Neural progenitor cell (in vitro differentiated cells): ENCODE data around the gene ZNF451.

Experiments used
- EZH2 ChIP-seq: fragments of 200-600 bp; sonication (generic); IDR thresholded peaks from 2 replicates; pipeline ENCODE4 v1.6.1; 2017; ENCODE audit warnings: antibody characterized with exemption, mild to moderate bottlenecking, moderate library complexity
- TF ChIP-seq, protein P1 (sequence below): fragments of 200-600 bp; sonication (generic); IDR thresholded peaks from 2 replicates; pipeline ENCODE4 v1.5.1; 2017; ENCODE audit warnings: antibody characterized with exemption, mild to moderate bottlenecking

DNA sequence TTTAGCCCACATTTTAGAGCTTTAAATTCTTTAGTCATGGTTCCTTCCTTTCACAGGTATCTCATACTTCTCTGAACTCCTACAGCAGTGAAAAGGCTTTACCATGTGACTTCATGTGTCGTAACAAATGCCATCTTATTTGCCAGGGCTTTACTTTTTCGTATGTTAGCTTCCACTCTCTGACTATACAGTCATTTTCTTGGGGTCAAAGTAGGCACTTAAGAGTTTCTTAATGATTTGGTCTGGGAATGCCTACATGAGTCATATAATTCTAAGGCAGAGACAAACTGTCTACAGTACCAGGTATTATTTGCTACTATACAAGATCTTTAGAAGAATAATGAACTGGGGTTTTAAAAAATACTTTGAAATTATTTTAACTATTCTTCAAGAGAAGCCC is 117.2 kb downstream of the ZNF451 start:
- TF ChIP-seq, protein P1, sequence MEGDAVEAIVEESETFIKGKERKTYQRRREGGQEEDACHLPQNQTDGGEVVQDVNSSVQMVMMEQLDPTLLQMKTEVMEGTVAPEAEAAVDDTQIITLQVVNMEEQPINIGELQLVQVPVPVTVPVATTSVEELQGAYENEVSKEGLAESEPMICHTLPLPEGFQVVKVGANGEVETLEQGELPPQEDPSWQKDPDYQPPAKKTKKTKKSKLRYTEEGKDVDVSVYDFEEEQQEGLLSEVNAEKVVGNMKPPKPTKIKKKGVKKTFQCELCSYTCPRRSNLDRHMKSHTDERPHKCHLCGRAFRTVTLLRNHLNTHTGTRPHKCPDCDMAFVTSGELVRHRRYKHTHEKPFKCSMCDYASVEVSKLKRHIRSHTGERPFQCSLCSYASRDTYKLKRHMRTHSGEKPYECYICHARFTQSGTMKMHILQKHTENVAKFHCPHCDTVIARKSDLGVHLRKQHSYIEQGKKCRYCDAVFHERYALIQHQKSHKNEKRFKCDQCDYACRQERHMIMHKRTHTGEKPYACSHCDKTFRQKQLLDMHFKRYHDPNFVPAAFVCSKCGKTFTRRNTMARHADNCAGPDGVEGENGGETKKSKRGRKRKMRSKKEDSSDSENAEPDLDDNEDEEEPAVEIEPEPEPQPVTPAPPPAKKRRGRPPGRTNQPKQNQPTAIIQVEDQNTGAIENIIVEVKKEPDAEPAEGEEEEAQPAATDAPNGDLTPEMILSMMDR = no peak
- no peak for TF ChIP-seq EZH2
